Motor neuron (in vitro differentiated cells): ENCODE measurements around the gene KCNE3. TPM values are rescaled to one million over a fixed set of nuclear protein-coding genes. Genes with fewer than 3 reads are reported as not detected.

Source experiments
- ATAC-seq, 8 experiments: fragments of 200-7000 bp; cut with Tn5 transposase; replicated peaks in 6 of 8; 2 replicates each; pipeline ENCODE4 v1.8.0; 2021; ENCODE audit warnings: mild to moderate bottlenecking in 8 of 8, moderate library complexity in 8 of 8
- H3K27ac ChIP-seq, 2 donors: fragments of 250-450 bp; sonication (Bioruptor Pico); 2 replicates each; pipeline ENCODE4 v1.9.0; 2021; ENCODE audit warnings: antibody characterized with exemption in 2 of 2, mild to moderate bottlenecking in 2 of 2, moderate library complexity in 1 of 2
- H3K4me1 ChIP-seq, 2 donors: fragments of 250-450 bp; sonication (Bioruptor Pico); replicated peaks in 1 of 2; 2 replicates each; pipeline ENCODE4 v1.6.1; 2021; ENCODE audit warnings: antibody characterized with exemption in 2 of 2, mild to moderate bottlenecking in 2 of 2, moderate library complexity in 1 of 2
- H3K4me3 ChIP-seq, 5 donors: fragments of 250-450 bp; sonication (Bioruptor Pico); 2 replicates each; pipeline ENCODE4 v1.9.0; 2021; ENCODE audit warnings: antibody characterized with exemption in 5 of 5, mild to moderate bottlenecking in 5 of 5, moderate library complexity in 4 of 5
- WGBS, 10 experiments: fragments of 450-650 bp; shearing (Covaris generic); methylation state at CpG; one replicate each; pipeline ENCODE4 v1.0.0; 2022; 5-methylcytosine and 5-hydroxymethylcytosine counted together
- in situ Hi-C, 9 experiments: fragments of 400-800 bp; cut with MboI; loops; one replicate each; pipeline ENCODE4 v1.15.0; 2021; ENCODE audit warnings: low sequenced_read_pairs in 9 of 9, low pct_unique_long_range_greater_than_20kb in 2 of 9; ENCODE audit not compliant: unreplicated experiment in 9 of 9
- total RNA-seq, 8 experiments: library from RNA; unstranded; fragments of 300-600 nt; gene quantifications; 2 replicates each; pipeline versions ENCODE4 v1.2.3 to v1.2.4, GENCODE V29; 2022

Gene KCNE3, protein sequence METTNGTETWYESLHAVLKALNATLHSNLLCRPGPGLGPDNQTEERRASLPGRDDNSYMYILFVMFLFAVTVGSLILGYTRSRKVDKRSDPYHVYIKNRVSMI
- total RNA-seq = 1 to 10 TPM in 2 of 8 experiments, under 1 TPM in 4, not detected in 2; 0.24 to 1.8 (median 0.67) TPM

DNA sequence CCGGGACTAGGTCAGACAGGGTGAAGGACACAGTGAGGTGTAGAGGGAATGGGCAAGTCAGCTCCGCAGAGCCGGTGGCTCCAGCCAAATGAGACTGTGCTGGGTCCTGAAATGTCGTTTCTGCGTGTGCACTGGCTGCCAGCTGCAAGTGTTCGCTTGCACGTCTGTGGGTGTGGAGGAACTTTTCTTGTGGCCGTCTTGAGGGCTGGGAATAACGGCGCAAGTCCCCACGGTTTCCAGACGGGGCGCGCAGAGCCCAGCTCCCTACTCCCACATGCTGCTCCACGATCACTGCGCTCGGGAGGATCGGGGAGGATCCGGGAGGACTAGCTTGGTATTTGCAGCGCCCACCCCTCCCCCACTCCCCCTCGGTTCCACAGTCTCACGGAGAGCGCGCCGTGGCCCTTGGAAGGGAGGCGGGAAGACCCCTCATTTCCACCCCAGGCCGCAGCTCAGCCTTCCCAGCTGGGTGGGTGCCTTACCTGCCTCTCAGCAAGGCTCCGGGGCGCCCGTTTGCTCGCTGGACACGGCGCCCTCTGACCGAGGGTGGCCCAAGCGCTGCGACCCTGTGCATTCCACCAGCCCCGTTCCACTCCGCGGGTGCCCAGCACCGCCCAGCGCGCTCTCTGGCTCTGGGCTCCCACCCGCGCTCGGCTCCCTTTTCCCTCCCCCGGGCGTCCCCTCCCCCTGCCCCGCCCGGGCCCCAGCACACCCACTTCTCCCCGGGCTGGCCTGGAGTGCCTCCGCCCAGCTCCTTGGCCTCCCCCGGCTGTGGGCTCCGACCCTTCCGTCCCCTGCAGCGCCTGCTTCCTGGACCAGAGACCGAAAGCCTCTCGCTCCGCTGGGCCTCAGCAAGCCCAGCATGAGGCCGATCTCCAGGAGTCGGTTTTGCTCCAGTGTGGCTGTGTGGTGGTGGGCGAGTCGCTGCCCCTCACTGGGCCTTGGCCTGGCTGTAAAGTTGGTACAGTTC, at the start of gene KCNE3:
TSS of gene KCNE3 (minus strand) at position 634 of the 970 bp plus-strand sequence. CDS start 9,986 bp downstream, outside the sequence.
- peak in 3 of 8 experiments; percentile 50 to 51 (median 51) for ATAC-seq
- Histone ChIP-seq H3K27ac (no peak within 1 kb of the TSS), H3K4me1 (peaks cover 0 to under 1% of the 10 kb centered on the region in 2 donors), H3K4me3 (no peak within 1 kb of the TSS)
- in situ Hi-C loops = loop anchor here in 1 of 9 experiments (25.0 kb wide), 1 partner anchor 205 kb away; no protein-coding TSS in a partner anchor
- WGBS, 10 experiments = 17 to 92% (median 85%) methylated on average over 3 to 9 of the region's 62 CpGs; no CpG with 5 or more reads in 5 of the 10 experiments

DNA sequence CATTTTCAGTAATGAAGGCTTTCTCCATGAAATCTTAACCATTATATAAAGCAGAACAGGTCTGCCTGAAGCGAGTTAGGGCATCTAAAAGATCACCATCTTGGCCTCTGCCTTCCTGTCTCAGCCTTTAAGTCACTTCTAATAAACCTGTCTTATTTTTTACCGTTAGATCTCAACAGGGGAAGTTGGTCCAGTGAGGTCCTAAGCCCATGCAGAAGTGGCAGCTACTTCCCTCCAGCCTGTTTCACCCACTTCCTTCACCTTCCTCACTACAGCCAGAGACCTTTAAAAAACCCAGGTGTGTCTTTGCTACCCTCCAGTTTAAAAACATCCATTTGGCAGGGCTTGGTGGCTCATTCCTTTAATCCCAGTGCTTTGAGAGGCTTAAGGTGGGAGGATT, 40.2 kb upstream of the KCNE3 start:
- in situ Hi-C loops = no loop called here
- Histone ChIP-seq H3K4me3 (no peak overlapping the region), H3K27ac (no peak overlapping the region), H3K4me1 (no peaks in the 10 kb centered on the region)
- no peak for ATAC-seq
- 0 to 100% (median 25%) methylated on average over 1 to 2 of the region's 2 CpGs; no CpG with 5 or more reads in 3 of the 10 experiments for WGBS, 10 experiments

DNA sequence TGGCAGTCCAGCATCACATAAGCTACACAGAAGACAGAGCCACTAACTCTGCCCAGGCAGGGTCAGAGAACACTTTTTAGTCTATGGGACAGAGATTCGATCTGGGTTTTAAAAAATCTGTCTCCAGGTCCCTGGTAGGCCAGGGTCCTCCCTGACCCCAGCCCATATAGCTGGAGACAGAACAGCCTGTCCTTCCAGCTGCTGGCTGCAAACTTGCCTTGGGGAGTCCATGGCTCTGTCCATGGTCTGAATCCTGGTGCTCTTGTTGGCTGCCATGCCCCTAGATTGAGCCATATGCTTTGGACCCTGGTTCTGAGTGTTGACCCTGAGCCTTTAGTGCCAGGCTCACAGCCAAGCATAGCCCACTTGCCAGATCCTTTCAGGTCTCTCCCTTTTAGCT, 39.5 kb upstream of the KCNE3 start:
- no peak for ATAC-seq
- 0 to 67% (median 33%) methylated on average over 1 of the region's 1 CpG; no CpG with 5 or more reads in 4 of the 10 experiments for WGBS, 10 experiments

DNA sequence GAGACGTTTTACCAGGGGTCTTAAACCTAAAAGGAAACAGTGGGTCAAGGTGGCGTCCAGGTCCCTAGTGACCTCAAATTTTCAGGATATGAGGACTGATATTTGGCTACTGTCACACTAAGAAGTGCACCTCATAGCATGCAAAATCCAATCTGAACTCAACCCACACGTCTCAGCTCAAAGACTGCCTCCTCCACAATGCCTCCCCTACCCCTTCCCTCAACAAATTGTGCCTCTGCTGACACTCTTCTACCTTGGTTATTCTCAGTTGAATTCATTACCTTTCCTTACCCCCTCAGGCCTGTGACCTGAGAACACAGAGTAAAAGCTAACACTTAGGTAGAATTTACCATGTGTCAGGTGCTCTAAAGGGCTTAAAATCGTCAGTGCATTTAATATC, 38.6 kb upstream of the KCNE3 start:
- ATAC-seq = no peak
- WGBS, 10 experiments = 0 to 80% (median 40%) methylated on average over 1 to 3 of the region's 4 CpGs; no CpG with 5 or more reads in 1 of the 10 experiments
- H3K4me1 ChIP-seq = no peaks in the 10 kb centered on the region
- in situ Hi-C loops = no loop called here
- no peak overlapping the region for H3K27ac ChIP-seq
- no peak overlapping the region for H3K4me3 ChIP-seq

More for the DNA sequence above, 39.5 kb upstream of the KCNE3 start:
- Histone ChIP-seq H3K4me1 (no peaks in the 10 kb centered on the region), H3K4me3 (no peak overlapping the region), H3K27ac (no peak overlapping the region)
- in situ Hi-C loops = no loop called here

DNA sequence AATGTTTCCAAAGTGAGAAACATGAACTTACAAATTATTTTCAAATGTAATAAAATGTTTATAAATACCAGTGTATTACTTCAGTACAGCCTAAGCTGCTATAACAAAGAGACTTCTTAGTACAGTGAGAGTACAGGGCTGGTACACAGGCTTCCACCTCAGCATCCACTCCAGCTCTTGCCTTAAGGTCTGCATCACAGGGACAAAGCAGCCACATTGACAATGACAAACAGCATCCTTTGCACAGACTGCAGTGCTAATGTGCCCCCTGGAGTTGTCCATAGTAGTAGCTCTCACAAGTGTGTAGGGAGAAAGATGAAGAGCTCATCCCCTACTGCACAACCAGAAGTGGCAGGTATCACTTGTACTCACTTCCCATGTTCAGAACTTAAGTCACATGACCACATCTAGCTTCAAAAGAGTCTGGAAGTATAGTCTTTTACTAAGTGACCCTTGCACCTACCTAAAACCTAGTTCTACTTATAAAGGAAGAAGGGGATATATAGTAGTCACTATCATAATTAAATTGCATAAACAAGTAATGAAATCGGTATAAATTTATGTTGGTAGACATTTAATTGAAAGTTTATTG, 36.8 kb upstream of the KCNE3 start:
- WGBS, 10 experiments = 83 to 100% (median 93%) methylated on average over 1 of the region's 1 CpG; no CpG with 5 or more reads in 4 of the 10 experiments
- H3K4me1 ChIP-seq = no peaks in the 10 kb centered on the region
- H3K27ac ChIP-seq = no peak overlapping the region
- no peak for ATAC-seq
- no peak overlapping the region for H3K4me3 ChIP-seq
- in situ Hi-C loops = no loop called here

DNA sequence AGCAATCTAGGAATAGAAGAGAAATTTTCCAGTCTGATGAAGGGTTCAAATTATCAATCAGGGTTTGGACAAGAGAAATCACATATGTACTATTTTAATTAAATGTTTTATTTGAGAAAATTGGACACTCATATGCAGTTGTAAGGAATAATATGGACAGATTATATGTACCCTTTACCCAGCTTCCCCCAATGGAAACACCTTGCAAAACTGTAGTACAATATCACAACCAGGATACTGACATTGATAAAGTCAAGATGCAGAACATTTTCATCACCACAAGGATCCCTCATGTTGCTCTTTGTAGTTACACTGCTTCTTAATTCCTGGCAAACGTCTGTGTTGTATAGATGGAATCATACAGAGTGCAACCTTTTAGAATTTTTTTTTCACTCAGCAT, 27.6 kb upstream of the KCNE3 start:
- H3K4me3 ChIP-seq = no peak overlapping the region
- in situ Hi-C loops = no loop called here
- WGBS, 10 experiments = 0 to 100% (median 80%) methylated on average over 1 of the region's 1 CpG; no CpG with 5 or more reads in 2 of the 10 experiments
- H3K27ac ChIP-seq = no peak overlapping the region
- H3K4me1 ChIP-seq = no peaks in the 10 kb centered on the region
- ATAC-seq = no peak

DNA sequence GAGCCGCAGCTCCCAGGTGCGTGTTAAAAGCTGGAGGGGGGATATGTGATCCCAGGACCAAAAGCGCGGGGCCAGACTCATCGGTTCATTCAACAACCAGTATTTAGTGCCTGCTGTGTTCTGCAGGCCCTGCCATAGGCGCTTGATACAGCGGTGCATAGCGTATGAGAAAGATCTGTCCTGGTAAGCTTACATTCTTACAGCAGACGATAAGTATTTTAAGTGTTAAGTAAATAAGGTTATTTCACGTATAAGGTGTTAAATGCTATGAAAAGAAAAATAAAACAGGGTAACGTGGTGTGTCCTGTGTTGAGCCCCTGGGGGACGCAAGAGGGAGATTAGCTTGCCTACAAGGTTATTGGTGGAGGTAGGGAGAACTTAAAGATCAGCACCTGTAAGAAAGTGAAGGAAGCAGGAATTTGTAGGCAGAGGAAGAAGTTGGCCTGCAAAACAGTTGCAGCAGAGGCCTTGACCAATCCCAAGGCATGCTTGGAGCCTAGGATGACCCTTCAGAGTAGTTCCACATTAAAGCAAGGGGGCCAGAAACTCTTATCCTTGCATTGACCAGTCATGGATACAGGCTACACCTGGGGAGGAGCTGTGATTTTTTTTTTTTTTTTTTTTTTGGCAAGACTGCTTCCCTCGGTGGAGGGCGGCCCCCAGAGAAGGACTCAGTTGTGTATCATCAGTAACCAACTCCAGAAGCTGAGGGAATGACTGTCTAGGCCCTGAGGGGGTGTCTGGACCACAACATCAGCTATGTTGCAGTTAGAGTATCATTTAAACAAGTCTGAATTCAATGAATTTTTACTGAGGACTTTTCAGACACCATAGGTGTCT, 26.7 kb upstream of the KCNE3 start:
- peak overlapping the region; percentile 97 to 98 for H3K27ac ChIP-seq
- no peaks in the 10 kb centered on the region for H3K4me1 ChIP-seq
- in situ Hi-C loops = no loop called here
- WGBS, 10 experiments = 0 to 37% (median 18%) methylated on average over 2 to 10 of the region's 14 CpGs
- peak overlapping the region; percentile 64 to 92 (median 78) for H3K4me3 ChIP-seq
- ATAC-seq = peak in 1 of 8 experiments; percentile 1

DNA sequence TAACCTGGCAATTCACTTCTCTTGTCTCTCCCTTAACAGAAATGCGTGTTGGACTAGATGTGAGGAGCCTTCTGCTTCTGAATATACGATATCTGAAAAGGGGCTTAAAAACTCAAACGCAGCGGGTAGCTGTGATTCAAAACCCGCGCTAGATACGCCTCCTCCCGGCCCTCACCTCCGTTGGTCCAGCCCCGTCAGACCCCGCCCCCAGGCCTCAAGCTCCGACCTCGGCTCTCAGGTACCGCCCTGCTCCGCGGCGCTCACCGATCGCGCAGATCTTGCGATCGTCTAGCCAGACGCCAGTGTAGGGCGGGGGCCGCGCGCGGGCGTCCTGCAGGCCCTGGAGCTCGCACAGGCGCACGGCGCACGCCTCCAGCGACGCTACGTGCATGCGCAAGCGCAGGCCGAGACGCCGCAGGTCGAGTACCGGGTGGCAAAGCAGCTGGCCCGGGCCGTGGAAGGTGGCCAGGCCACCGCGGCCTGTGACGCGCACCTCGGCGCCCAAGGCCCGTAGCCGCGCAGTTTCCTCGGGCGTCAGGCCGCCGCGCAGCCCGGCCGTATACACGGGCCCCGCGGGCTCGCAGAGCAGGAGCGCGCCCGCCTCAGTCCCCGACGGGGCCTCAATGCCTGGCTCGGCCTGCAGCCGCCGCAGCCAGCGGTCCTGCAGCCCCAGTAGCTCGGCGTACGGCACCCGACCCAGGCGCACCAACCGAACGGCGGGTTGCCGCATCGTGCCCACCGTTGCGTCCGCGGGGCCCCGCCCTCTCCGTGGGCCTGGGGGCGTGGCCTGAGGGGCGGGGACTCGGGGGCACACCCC, 25.8 kb upstream of the KCNE3 start, which contains the start of gene LIPT2:
TSS of gene LIPT2 (minus strand) at position 751 of the 817 bp plus-strand sequence. CDS start at position 730, 21 bp downstream.
- Histone ChIP-seq H3K27ac (peak within 1 kb of the TSS; percentile 97 to 98), H3K4me1 (no peaks in the 10 kb centered on the region), H3K4me3 (peak within 1 kb of the TSS; percentile 64 to 92 (median 78))
- peak; percentile 94 to 98 (median 96) for ATAC-seq
- in situ Hi-C loops = no loop called here
- WGBS, 10 experiments = 0 to 20% (median 0%) methylated on average over 1 to 6 of the region's 94 CpGs; no CpG with 5 or more reads in 5 of the 10 experiments

DNA sequence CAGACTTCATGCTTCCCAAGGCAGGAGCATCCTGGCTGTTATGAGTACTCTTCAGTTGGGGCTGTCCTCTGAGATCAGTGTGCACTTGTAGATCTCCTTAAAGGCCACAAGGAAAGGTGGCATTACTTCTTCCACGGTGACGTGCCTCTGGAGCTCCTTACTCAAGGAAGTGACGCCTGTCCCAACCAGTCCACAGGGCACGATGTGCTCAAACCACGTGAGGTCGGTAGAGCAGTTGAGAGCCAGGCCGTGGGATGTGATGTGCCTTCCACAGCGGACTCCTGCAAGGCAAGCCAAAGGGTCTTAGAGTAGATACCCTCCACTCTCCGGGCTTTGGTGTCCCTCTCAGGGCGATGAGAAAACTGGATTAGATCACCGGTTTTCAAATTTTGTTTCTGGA, 24.7 kb upstream of the KCNE3 start:
- WGBS, 10 experiments = 54 to 100% (median 94%) methylated on average over 1 to 9 of the region's 11 CpGs
- Histone ChIP-seq H3K4me3 (no peak overlapping the region), H3K27ac (peak overlapping the region in 1 of 2 donors; percentile 30), H3K4me1 (no peaks in the 10 kb centered on the region)
- in situ Hi-C loops = no loop called here
- ATAC-seq = no peak

DNA sequence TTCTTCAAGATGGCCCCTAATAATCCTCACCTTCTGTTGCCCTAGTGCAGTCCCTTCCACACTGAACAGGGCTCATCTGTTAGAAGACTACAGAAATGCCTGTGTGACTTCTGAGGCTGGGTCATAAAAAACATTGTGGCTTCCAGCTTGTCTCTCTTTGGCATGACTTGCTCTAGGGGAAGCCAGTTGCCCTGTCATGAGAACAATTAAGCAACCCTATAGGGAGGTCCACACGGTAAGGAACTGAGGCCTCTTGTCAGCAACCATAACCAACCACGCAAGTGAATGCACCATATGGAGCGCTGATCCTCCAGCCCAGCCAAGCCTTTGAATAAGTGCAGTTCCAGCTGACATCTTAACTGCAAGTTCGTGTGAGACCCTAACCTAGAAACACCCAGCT, 23.6 kb upstream of the KCNE3 start:
- ATAC-seq = no peak
- H3K4me1 ChIP-seq = no peaks in the 10 kb centered on the region
- H3K27ac ChIP-seq = no peak overlapping the region
- no peak overlapping the region for H3K4me3 ChIP-seq
- WGBS, 10 experiments = 67 to 91% (median 83%) methylated on average over 1 to 4 of the region's 4 CpGs; no CpG with 5 or more reads in 3 of the 10 experiments
- in situ Hi-C loops = no loop called here

DNA sequence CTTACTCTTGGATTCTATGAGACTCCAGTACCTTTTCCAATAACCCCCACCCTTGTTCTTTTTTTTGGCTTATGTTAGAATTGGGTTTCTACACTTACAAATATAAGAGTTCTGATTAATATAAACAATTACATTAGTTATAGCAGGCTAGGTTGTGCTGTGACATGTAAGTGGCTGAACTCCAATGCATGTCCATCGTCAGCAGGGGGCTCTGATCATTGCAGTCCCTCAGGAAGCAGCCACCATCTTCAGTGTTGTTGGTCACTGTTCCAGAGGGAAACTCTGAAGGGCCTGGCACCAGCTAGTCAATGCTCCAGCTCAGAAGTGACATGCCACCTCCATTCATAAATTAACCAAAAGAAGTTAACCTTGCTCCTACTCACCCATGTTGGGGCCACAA, 20.5 kb upstream of the KCNE3 start:
- Histone ChIP-seq H3K4me1 (no peaks in the 10 kb centered on the region), H3K27ac (no peak overlapping the region), H3K4me3 (no peak overlapping the region)
- WGBS, 10 experiments = 83 to 86% methylated on average over 1 of the region's 1 CpG; no CpG with 5 or more reads in 8 of the 10 experiments
- in situ Hi-C loops = no loop called here
- ATAC-seq = no peak
